Smooth muscle cell (in vitro differentiated cells): ENCODE measurements around the gene SVIL. TPM values are rescaled to one million over a fixed set of nuclear protein-coding genes. Genes with fewer than 3 reads are reported as not detected.
A peak's percentile ranks its signal among the peaks of the same experiment; 100 is the strongest.

Experiments used
- DNase-seq: peaks from one replicate; lab custom pipeline; 2025; ENCODE audit not compliant: unreplicated experiment; lab: John Stamatoyannopoulos, UW
- H2AFZ ChIP-seq: fragments of 200-600 bp; sonication (generic); 2 replicates; pipeline ENCODE4 v1.6.0; 2016; ENCODE audit warnings: antibody characterized with exemption, low read depth, mild to moderate bottlenecking
- H3F3A ChIP-seq: fragments of 200-600 bp; sonication (generic); 2 replicates; pipeline ENCODE4 v1.6.0; 2017; ENCODE audit warnings: antibody characterized with exemption, low read depth
- H3K27ac ChIP-seq: fragments of 200-600 bp; sonication (generic); 2 replicates; pipeline ENCODE4 v1.5.1; 2016; ENCODE audit warnings: low read depth, mild to moderate bottlenecking
- H3K27me3 ChIP-seq: fragments of 200-600 bp; sonication (generic); 2 replicates; pipeline ENCODE4 v1.6.1; 2016; ENCODE audit warnings: low read depth, mild to moderate bottlenecking
- H3K36me3 ChIP-seq: fragments of 200-600 bp; sonication (generic); 2 replicates; pipeline ENCODE4 v1.5.1; 2016; ENCODE audit warnings: low read depth
- H3K4me1 ChIP-seq: fragments of 200-600 bp; sonication (generic); 2 replicates; pipeline ENCODE4 v1.5.1; 2016; ENCODE audit warnings: low read depth
- H3K4me2 ChIP-seq: fragments of 200-600 bp; sonication (generic); 2 replicates; pipeline ENCODE4 v1.6.0; 2016; ENCODE audit warnings: mild to moderate bottlenecking
- H3K4me3 ChIP-seq: fragments of 200-600 bp; sonication (generic); 2 replicates; pipeline ENCODE4 v1.5.1; 2016; ENCODE audit warnings: mild to moderate bottlenecking
- H3K79me2 ChIP-seq: fragments of 200-600 bp; sonication (generic); 2 replicates; pipeline ENCODE4 v1.6.0; 2016; ENCODE audit warnings: low read depth, mild to moderate bottlenecking
- H3K9ac ChIP-seq: fragments of 200-600 bp; sonication (generic); 2 replicates; pipeline ENCODE4 v1.6.0; 2016; ENCODE audit warnings: low read depth
- H3K9me3 ChIP-seq: fragments of 200-600 bp; sonication (generic); replicated peaks from 2 replicates; pipeline ENCODE4 v1.5.1; 2016; ENCODE audit warnings: low read depth
- H4K20me1 ChIP-seq: fragments of 200-600 bp; sonication (generic); 2 replicates; pipeline ENCODE4 v1.6.0; 2016; ENCODE audit warnings: low read depth
- CTCF ChIP-seq: fragments of 200-600 bp; sonication (generic); IDR thresholded peaks from 2 replicates; pipeline ENCODE4 v1.5.1; 2017; ENCODE audit warnings: borderline replicate concordance, mild to moderate bottlenecking, antibody characterized with exemption; ENCODE audit not compliant: insufficient read depth, poor library complexity, severe bottlenecking
- WGBS: methylation state at CpG from one replicate; pipeline ENCODE4 v1.1.7; 2016; ENCODE audit warnings: low lambda C conversion rate; 5-methylcytosine and 5-hydroxymethylcytosine counted together
- polyA plus RNA-seq: library from polyadenylated mRNA; unstranded; fragments of >200 nt; fragmentation: Nextera tagmentation; extraction: Ambion mirVana; gene quantifications from 2 replicates; pipeline ENCODE4 v1.2.1, GENCODE V29; 2016
- total RNA-seq: library from RNA; depleted of rRNA; stranded (reverse); fragments of >200 nt; gene quantifications from 2 replicates; pipeline ENCODE4 v1.2.3, GENCODE V29; 2014

SVIL gene
- total and polyA plus RNA-seq, 2 experiments from 2014 or later = 32.5 to 33.0 TPM

- Histone ChIP-seq H3K27ac (no peak overlapping the region), H4K20me1 (peaks cover 5% of the 10 kb centered on the region), H3F3A (no peaks in the 10 kb centered on the region), H2AFZ (no peak overlapping the region), H3K4me3 (no peak overlapping the region), H3K27me3 (no peaks in the 10 kb centered on the region), H3K9ac (no peak overlapping the region), H3K9me3 (no peaks in the 10 kb centered on the region), H3K79me2 (no peaks in the 10 kb centered on the region), H3K4me2 (no peak overlapping the region), H3K36me3 (peaks cover 4% of the 10 kb centered on the region), H3K4me1 (peaks cover 16% of the 10 kb centered on the region)
- no peak for DNase-seq
- 76% methylated on average over 4 of the region's 4 CpGs for WGBS
- TF ChIP-seq CTCF = no peak
Measured at GRCh38 chr10:29559996-29560395, 74.8 kb downstream of the SVIL start.

- no peak for TF ChIP-seq CTCF
- H3K4me2 ChIP-seq = no peak overlapping the region
- H3K36me3 ChIP-seq = peaks cover 4% of the 10 kb centered on the region
- H3K27me3 ChIP-seq = no peaks in the 10 kb centered on the region
- H3K9ac ChIP-seq = no peak overlapping the region
- H3K27ac ChIP-seq = no peak overlapping the region
- H3K4me1 ChIP-seq = peaks cover 20% of the 10 kb centered on the region
- H3K9me3 ChIP-seq = no peaks in the 10 kb centered on the region
- 90% methylated on average over 3 of the region's 3 CpGs for WGBS
- H2AFZ ChIP-seq = no peak overlapping the region
- no peaks in the 10 kb centered on the region for H3K79me2 ChIP-seq
- DNase-seq = no peak
- no peak overlapping the region for H3K4me3 ChIP-seq
- H3F3A ChIP-seq = peaks cover 3% of the 10 kb centered on the region
- H4K20me1 ChIP-seq = peaks cover 6% of the 10 kb centered on the region
Measured at GRCh38 chr10:29557665-29558064, 77.1 kb downstream of the SVIL start.

GRCh38 chr10:29555746-29556481 is 78.9 kb downstream of the SVIL start:
- Histone ChIP-seq H3K27ac (peak overlapping the region; percentile 73), H3K9ac (no peak overlapping the region), H3K4me3 (no peak overlapping the region)

More at GRCh38 chr10:29555746-29556481, 78.9 kb downstream of the SVIL start:
- Histone ChIP-seq H2AFZ (no peak overlapping the region), H3K9me3 (no peaks in the 10 kb centered on the region), H3K4me1 (peaks cover 20% of the 10 kb centered on the region), H3F3A (peaks cover 3% of the 10 kb centered on the region), H4K20me1 (peaks cover 6% of the 10 kb centered on the region), H3K79me2 (no peaks in the 10 kb centered on the region), H3K4me2 (peak overlapping the region; percentile 42), H3K36me3 (peaks cover 6% of the 10 kb centered on the region), H3K27me3 (no peaks in the 10 kb centered on the region)
- DNase-seq = no peak
- TF ChIP-seq CTCF = no peak
- 68% methylated on average over 8 of the region's 8 CpGs for WGBS
